Measurements from ENCODE around the gene ADI1.

- no peak for TF ChIP-seq CTCF (IDR thresholded peaks at IDR 0.05; ENCODE audit: insufficient read depth, low read length)
- no peak for TF ChIP-seq POLR2AphosphoS5 (IDR thresholded peaks at IDR 0.05; ENCODE audit: low read depth)
These were observed 54.0 kb downstream of the ADI1 start for GRCh38 chr2:3465328-3465727.

All from HL-60 (cell line).